CD4-positive, alpha-beta T cell treated with Interleukin-4 for 4 hours (primary cell): ENCODE measurements around the gene NRXN3.
"Not testable (repeated sequence)": the region's sequence is repeated elsewhere in the genome, so short reads cannot be mapped to it uniquely, and the experiment has no call there.

Source experiments
- DNase-seq: peaks from one replicate; pipeline ENCODE4 v3.0.0-alpha.2; 2020

NRXN3 gene

GRCh38 chr14:78501909-78502308, 331.7 kb downstream of the NRXN3 start:
- DNase-seq = no peak

- DNase-seq = no peak
These were observed 337.9 kb downstream of the NRXN3 start for GRCh38 chr14:78508023-78508422.

- no peak for DNase-seq
These were observed 339.3 kb downstream of the NRXN3 start for GRCh38 chr14:78509516-78509915.

GRCh38 chr14:78512021-78512420, 341.8 kb downstream of the NRXN3 start:
- DNase-seq = no peak

GRCh38 chr14:78519863-78520262, 349.7 kb downstream of the NRXN3 start:
- no peak for DNase-seq

- no peak for DNase-seq
These were observed 354.0 kb downstream of the NRXN3 start for GRCh38 chr14:78524196-78524595.

GRCh38 chr14:78524766-78525165, 354.6 kb downstream of the NRXN3 start:
- no peak for DNase-seq

GRCh38 chr14:78530078-78530477, 359.9 kb downstream of the NRXN3 start:
- no peak for DNase-seq

- DNase-seq = no peak
These were observed 364.0 kb downstream of the NRXN3 start for GRCh38 chr14:78534141-78534540.

- DNase-seq = no peak
These were observed 364.9 kb downstream of the NRXN3 start for GRCh38 chr14:78535041-78535440.

GRCh38 chr14:78541788-78542187, 371.6 kb downstream of the NRXN3 start:
- DNase-seq = not testable (repeated sequence)

GRCh38 chr14:78543433-78543832, 373.3 kb downstream of the NRXN3 start:
- no peak for DNase-seq

GRCh38 chr14:78561074-78561473, 390.9 kb downstream of the NRXN3 start:
- DNase-seq = no peak

GRCh38 chr14:78566026-78566858, 396.1 kb downstream of the NRXN3 start:
- DNase-seq = peak; percentile 22

- DNase-seq = no peak
These were observed 396.6 kb downstream of the NRXN3 start for GRCh38 chr14:78566859-78567172.

GRCh38 chr14:78567343-78567742, 397.2 kb downstream of the NRXN3 start:
- no peak for DNase-seq

- not testable (repeated sequence) for DNase-seq
These were observed 403.6 kb downstream of the NRXN3 start for GRCh38 chr14:78573736-78574135.

GRCh38 chr14:78576437-78577166, 406.4 kb downstream of the NRXN3 start:
- DNase-seq = no peak

- DNase-seq = no peak
These were observed 411.1 kb downstream of the NRXN3 start for GRCh38 chr14:78581229-78581628.

GRCh38 chr14:78586681-78587080, 416.5 kb downstream of the NRXN3 start:
- DNase-seq = no peak

GRCh38 chr14:78588906-78589305, 418.7 kb downstream of the NRXN3 start:
- no peak for DNase-seq

- DNase-seq = no peak
These were observed 422.5 kb downstream of the NRXN3 start for GRCh38 chr14:78592616-78593219.

- no peak for DNase-seq
These were observed 423.8 kb downstream of the NRXN3 start for GRCh38 chr14:78593949-78594348.

- DNase-seq = no peak
These were observed 425.6 kb downstream of the NRXN3 start for GRCh38 chr14:78595797-78596196.
